HepG2 (cell line): Measurements from ENCODE around the gene ZNF429. TPM values are rescaled to one million over a fixed set of nuclear protein-coding genes. Genes with fewer than 3 reads are reported as not detected.

Experiments
- ATF4 ChIP-seq, 2 experiments: fragments of 450-650 bp in 1 of 2; sonication (generic) in 1 of 2; formaldehyde crosslinking; IDR thresholded peaks; 2 replicates each; pipeline versions ENCODE4 v1.5.0 to v1.8.0; 2020 to 2022; ENCODE audit warnings: mild to moderate bottlenecking in 1 of 2, missing genetic modification reagents in 1 of 2
- BRF2 ChIP-seq: sonication (generic); formaldehyde crosslinking; IDR thresholded peaks from 2 replicates; pipeline ENCODE4 v1.8.1; 2022; ENCODE audit warnings: mild to moderate bottlenecking, missing genetic modification reagents
- CBX5 ChIP-seq: sonication (generic); formaldehyde crosslinking; IDR thresholded peaks from 2 replicates; pipeline ENCODE4 v1.4.0; 2020; ENCODE audit warnings: missing genetic modification reagents, borderline replicate concordance
- FIP1L1 ChIP-seq: fragments of 200-400 bp; formaldehyde crosslinking; IDR thresholded peaks from 2 replicates; pipeline ENCODE4 v1.6.1; 2018; ENCODE audit warnings: low read depth, mild to moderate bottlenecking, low read length, moderate library complexity, borderline replicate concordance; ENCODE audit not compliant: insufficient read depth
- GFI1 ChIP-seq: sonication (generic); formaldehyde crosslinking; IDR thresholded peaks from 2 replicates; pipeline ENCODE4 v1.5.0; 2020; ENCODE audit warnings: missing genetic modification reagents, mild to moderate bottlenecking, borderline replicate concordance
- KAT8 ChIP-seq: IDR thresholded peaks from 2 replicates; pipeline ENCODE4 v1.6.1; 2016; ENCODE audit warnings: missing genetic modification reagents, missing compliant biosample characterization
- MAFF ChIP-seq: IDR thresholded peaks from 2 replicates; pipeline ENCODE4 v1.6.1; 2011; ENCODE audit warnings: low read depth, low read length, improper control_type of control experiment
- MXI1 ChIP-seq: IDR thresholded peaks from 3 replicates; pipeline ENCODE4 v1.6.1; 2012; ENCODE audit warnings: low read depth, low read length, inconsistent platforms, borderline replicate concordance
- NAIF1 ChIP-seq: sonication (generic); formaldehyde crosslinking; IDR thresholded peaks from 2 replicates; pipeline ENCODE4 v1.5.0; 2020; ENCODE audit warnings: mild to moderate bottlenecking, missing genetic modification reagents, borderline replicate concordance
- NFE2L2 ChIP-seq: fragments of 150-350 bp; IDR thresholded peaks from 2 replicates; pipeline ENCODE4 v1.6.1; 2014; ENCODE audit warnings: low read length
- PITX1 ChIP-seq: sonication (generic); formaldehyde crosslinking; IDR thresholded peaks from 2 replicates; pipeline ENCODE4 v1.5.1; 2020; ENCODE audit warnings: mild to moderate bottlenecking, missing genetic modification reagents
- SPEN ChIP-seq: sonication (generic); formaldehyde crosslinking; IDR thresholded peaks from 2 replicates; pipeline ENCODE4 v1.5.1; 2020; ENCODE audit warnings: low read depth, mild to moderate bottlenecking, missing genetic modification reagents
- ZFP90 ChIP-seq: sonication (generic); formaldehyde crosslinking; IDR thresholded peaks from 2 replicates; pipeline ENCODE4 v1.8.0; 2022; ENCODE audit warnings: missing genetic modification reagents, mild to moderate bottlenecking, inconsistent platforms, borderline replicate concordance
- ZFP91 ChIP-seq: sonication (generic); formaldehyde crosslinking; IDR thresholded peaks from 2 replicates; pipeline ENCODE4 v1.9.0; 2022; ENCODE audit warnings: missing genetic modification reagents, mild to moderate bottlenecking, borderline replicate concordance
- ZHX1 ChIP-seq: sonication (generic); formaldehyde crosslinking; IDR thresholded peaks from 2 replicates; pipeline ENCODE4 v1.8.1; 2022; ENCODE audit warnings: low read depth, mild to moderate bottlenecking, missing genetic modification reagents
- ZMYM2 ChIP-seq: sonication (generic); formaldehyde crosslinking; IDR thresholded peaks from 2 replicates; pipeline ENCODE4 v1.8.0; 2022; ENCODE audit warnings: mild to moderate bottlenecking, missing genetic modification reagents
- ZNF207 ChIP-seq: fragments of 450-650 bp; IDR thresholded peaks from 2 replicates; pipeline ENCODE4 v1.6.1; 2016; ENCODE audit warnings: antibody characterized with exemption, borderline replicate concordance
- ZNF337 ChIP-seq: sonication (generic); formaldehyde crosslinking; IDR thresholded peaks from 2 replicates; pipeline ENCODE4 v1.5.1; 2020; ENCODE audit warnings: missing genetic modification reagents, low read depth, mild to moderate bottlenecking, borderline replicate concordance
- ZNF496 ChIP-seq: sonication (generic); formaldehyde crosslinking; IDR thresholded peaks from 2 replicates; pipeline ENCODE4 v1.8.1; 2023; ENCODE audit warnings: mild to moderate bottlenecking, moderate library complexity, missing genetic modification reagents; ENCODE audit not compliant: insufficient replicate concordance
- ZNF569 ChIP-seq: sonication (generic); formaldehyde crosslinking; IDR thresholded peaks from 2 replicates; pipeline ENCODE4 v1.5.0; 2020; ENCODE audit warnings: mild to moderate bottlenecking, missing genetic modification reagents, moderate library complexity, borderline replicate concordance
- ZSCAN21 ChIP-seq: sonication (generic); formaldehyde crosslinking; IDR thresholded peaks from 2 replicates; pipeline ENCODE4 v1.8.0; 2022; ENCODE audit warnings: mild to moderate bottlenecking, missing genetic modification reagents, moderate library complexity, borderline replicate concordance
- polyA plus RNA-seq, 8 experiments: library from polyadenylated mRNA; depleted of rRNA in 3 of 8; stranded (reverse) in 7 of 8; unstranded in 1 of 8; fragments of >200 nt; fragmentation: Illumina TruSeq in 4 of 8; extraction: Trizol in 4 of 8; gene quantifications; 2 replicates each; pipeline versions ENCODE4 v1.2.1 to v1.2.3, GENCODE V29; 2011 to 2016; ENCODE audit warnings: low read depth in 4 of 8, missing spikeins in 1 of 8, mixed read lengths in 1 of 8; ENCODE audit not compliant: insufficient read depth in 1 of 8
- total RNA-seq, 5 experiments: library from RNA; depleted of rRNA; stranded (reverse); fragments of >200 nt; fragmentation: Illumina TruSeq; extraction: Trizol; gene quantifications; 2 replicates each; pipeline ENCODE4 v1.2.3, GENCODE V29; 2016; ENCODE audit warnings: low read depth in 1 of 5

ZNF429 gene
- total and polyA plus RNA-seq, 2 of the 13 experiments (the other 11 are each of a cell fraction or from before 2014, with no cell fraction given): 3.3 to 3.4 TPM

GRCh38 chr19:21505459-21506451 is at the start of gene ZNF429 (continued):
- no peak for TF ChIP-seq ZNF569 (CRISPR knock-in tag)
- TF ChIP-seq KAT8: 0 out of 2 replicates have a peak, but pooled peaks have one; percentile 50
- no peak for TF ChIP-seq ZSCAN21 (CRISPR knock-in tag)
- no peak; the same call in 1 of the 2 replicates for TF ChIP-seq PITX1 (CRISPR knock-in tag)
- TF ChIP-seq ZMYM2 (CRISPR knock-in tag): no peak
- no peak for TF ChIP-seq FIP1L1
- no peak for TF ChIP-seq ZNF337 (CRISPR knock-in tag)
- TF ChIP-seq ZFP90: 0 out of 2 replicates have a peak, but pooled peaks have one; percentile 53
- TF ChIP-seq CBX5 (CRISPR knock-in tag): no peak
- no peak for TF ChIP-seq ZHX1
- TF ChIP-seq ZNF496 (CRISPR knock-in tag): no peak
- no peak for TF ChIP-seq MAFF
- 0 out of 3 replicates have a peak, but pooled peaks have one; percentile 10 for TF ChIP-seq MXI1
- TF ChIP-seq NFE2L2: no peak
- no peak for TF ChIP-seq NAIF1 (CRISPR knock-in tag)
- TF ChIP-seq ZFP91 (CRISPR knock-in tag): peak; percentile 36; the same call in 1 of the 2 replicates
- no peak for TF ChIP-seq BRF2 (CRISPR knock-in tag)
- TF ChIP-seq ZNF207: no peak
- no peak for TF ChIP-seq ATF4 (CRISPR knock-in tag; IDR thresholded peaks at IDR 0.05)
- TF ChIP-seq GFI1 (CRISPR knock-in tag): no peak
- TF ChIP-seq SPEN (CRISPR knock-in tag): 0 out of 2 replicates have a peak, but pooled peaks have one; percentile 41
